Activated CD8-positive, alpha-beta T cell treated with anti-CD3 and anti-CD28 coated beads for 36 hours (primary cell): ENCODE measurements around the gene ARCN1. TPM values are rescaled to one million over a fixed set of nuclear protein-coding genes. Genes with fewer than 3 reads are reported as not detected.
"Not testable (repeated sequence)": the region's sequence is repeated elsewhere in the genome, so short reads cannot be mapped to it uniquely, and the experiment has no call there.

Source experiments
- ATAC-seq: fragments of 200-7000 bp; cut with Tn5 transposase; one replicate; pipeline ENCODE4 v1.10.0; 2021; ENCODE audit warnings: mild to moderate bottlenecking, moderate library complexity
- CTCF ChIA-PET: fragments of 350-600 bp; sonication (Branson Sonifier 250); formaldehyde crosslinking; loops from one replicate; lab custom pipeline; 2021; ENCODE audit warnings: antibody characterized with exemption; lab: Charles Lee
- POLR2A ChIA-PET: fragments of 350-600 bp; sonication (Branson Sonifier 250); formaldehyde crosslinking; loops from one replicate; lab custom pipeline; 2021; ENCODE audit warnings: antibody characterized with exemption; lab: Charles Lee
- DNase-seq: peaks from one replicate; pipeline ENCODE4 v3.0.0-alpha.2; 2020
- H3K27ac Mint-ChIP-seq: one replicate; pipeline ENCODE4 v1.8.0; 2021; ENCODE audit warnings: mild to moderate bottlenecking, mixed read lengths
- H3K27me3 Mint-ChIP-seq: one replicate; pipeline ENCODE4 v1.8.0; 2021; ENCODE audit warnings: mixed read lengths
- H3K36me3 Mint-ChIP-seq: one replicate; pipeline ENCODE4 v1.8.0; 2021; ENCODE audit warnings: low read depth, mixed read lengths
- H3K4me1 Mint-ChIP-seq: one replicate; pipeline ENCODE4 v1.8.0; 2021; ENCODE audit warnings: low read depth, mixed read lengths
- H3K4me3 Mint-ChIP-seq: one replicate; pipeline ENCODE4 v1.8.0; 2021; ENCODE audit warnings: mild to moderate bottlenecking, moderate library complexity, mixed read lengths
- H3K9me3 Mint-ChIP-seq: one replicate; pipeline ENCODE4 v1.8.0; 2021; ENCODE audit warnings: mixed read lengths
- CTCF ChIP-seq: fragments of 200-600 bp; IDR thresholded peaks from one replicate; pipeline ENCODE4 v1.8.0; 2022; ENCODE audit warnings: antibody characterized with exemption, mild to moderate bottlenecking
- intact Hi-C: fragments of 100-400 bp; cut with micrococcal nuclease; formaldehyde crosslinking; loops from one replicate; pipeline ENCODE4 v1.10.0; 2022
- total RNA-seq, 2 experiments: library from RNA; stranded (reverse); gene quantifications; one replicate each; pipeline ENCODE4 v1.2.3, GENCODE V29; 2021

The ARCN1 gene
- total RNA-seq, 2 experiments from 2014 or later, result 134 to 135 TPM

DNA sequence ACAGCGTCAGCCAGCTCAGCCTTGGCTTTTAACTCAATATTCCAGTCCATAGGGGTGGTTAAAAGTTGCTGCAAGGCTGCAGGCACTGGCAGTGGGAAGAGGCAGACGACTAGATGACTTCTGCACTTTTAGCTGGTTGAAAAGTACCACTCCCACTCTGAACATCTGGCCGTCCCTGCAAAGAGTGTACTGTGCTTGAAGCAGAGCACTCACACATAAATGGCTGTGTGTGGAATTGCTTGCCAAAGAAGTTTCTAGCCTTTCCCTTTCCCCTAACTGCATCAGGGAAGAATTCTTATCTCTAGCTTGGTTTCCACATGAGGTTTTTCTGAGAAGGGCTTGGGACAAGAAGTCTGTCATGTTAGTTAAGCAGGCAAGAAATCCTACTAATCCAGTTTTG is 30.1 kb downstream of the ARCN1 start:
- ATAC-seq (no peak), DNase-seq (no peak)
- peaks cover 25% of the 10 kb centered on the region for H3K36me3 Mint-ChIP-seq
- ChIA-PET CTCF (interaction anchor here (0.9 to 1.4 kb wide), 3 partner anchors 10 to 89 kb away, joined by 3 to 7 read pairs (median 3); no protein-coding TSS in a partner anchor), POLR2A (no interaction called here)
- H3K27me3 Mint-ChIP-seq, result no peaks in the 10 kb centered on the region
- TF ChIP-seq CTCF, result no peak
- intact Hi-C loops, result no loop called here
- peak overlapping the region; percentile 3 for H3K27ac Mint-ChIP-seq
- no peaks in the 10 kb centered on the region for H3K9me3 Mint-ChIP-seq
- no peaks in the 10 kb centered on the region for H3K4me1 Mint-ChIP-seq
- no peak overlapping the region for H3K4me3 Mint-ChIP-seq

DNA sequence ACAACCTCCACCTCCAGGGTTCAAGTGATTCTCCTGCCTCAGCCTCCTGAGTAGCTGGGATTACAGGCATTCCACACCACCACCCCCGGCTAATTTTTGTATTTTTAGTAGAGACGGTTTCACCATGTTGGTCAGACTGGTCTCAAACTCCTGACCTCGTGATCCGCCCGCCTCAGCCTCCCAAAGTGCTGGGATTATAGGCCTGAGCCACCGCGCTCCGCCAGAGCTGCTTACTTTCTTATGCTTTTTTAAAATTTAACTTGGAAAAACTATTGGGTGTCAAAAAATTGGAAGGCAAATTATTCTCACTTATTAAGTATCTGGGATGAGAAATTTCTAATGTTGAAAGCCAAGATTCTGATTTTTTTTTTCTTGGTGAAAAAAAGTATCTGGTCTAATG is 31.5 kb downstream of the ARCN1 start:
- DNase-seq, result not testable (repeated sequence)

DNA sequence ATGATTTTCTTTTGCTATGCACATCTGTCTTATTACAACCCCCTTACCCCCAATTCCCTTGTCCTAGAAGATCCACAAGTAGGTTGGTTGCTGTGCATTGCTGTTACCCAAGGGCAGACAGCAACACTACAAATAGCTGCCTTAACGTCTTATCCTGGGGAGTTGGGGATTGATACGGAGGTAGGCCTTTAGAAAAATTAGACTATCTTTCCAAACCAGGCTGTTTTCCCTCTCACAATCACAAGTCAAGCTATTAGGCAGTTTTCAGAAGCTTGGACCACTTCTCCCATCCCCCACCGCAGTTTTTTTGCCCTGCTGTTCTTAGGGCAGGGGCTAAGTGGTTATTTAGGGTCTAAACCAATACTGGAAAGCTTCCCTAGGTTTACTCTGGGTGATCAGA is 32.4 kb downstream of the ARCN1 start:
- no peak for ATAC-seq
- no peak for DNase-seq
- Mint-ChIP-seq H3K9me3 (no peaks in the 10 kb centered on the region), H3K27ac (no peak overlapping the region), H3K4me1 (peaks cover 11% of the 10 kb centered on the region), H3K27me3 (peaks cover 10% of the 10 kb centered on the region), H3K4me3 (no peak overlapping the region), H3K36me3 (peaks cover 18% of the 10 kb centered on the region)
- ChIA-PET CTCF (interaction anchor here (0.9 to 11.5 kb wide), 3 partner anchors 9 to 85 kb away, joined by 3 to 177 read pairs (median 6); no protein-coding TSS in a partner anchor), POLR2A (interaction anchor here (1.3 to 1.9 kb wide), 2 partner anchors 9 to 12 kb away, joined by 3 to 5 read pairs; no protein-coding TSS in a partner anchor)
- intact Hi-C loops, result no loop called here
- no peak for TF ChIP-seq CTCF

More for the DNA sequence above, 31.5 kb downstream of the ARCN1 start:
- H3K27ac Mint-ChIP-seq, H3K9me3 Mint-ChIP-seq, H3K4me3 Mint-ChIP-seq, H3K4me1 Mint-ChIP-seq, H3K27me3 Mint-ChIP-seq, intact Hi-C loops, ATAC-seq: not testable (repeated sequence)
- CTCF ChIA-PET, result interaction anchor here (1.0 to 11.5 kb wide), 4 partner anchors 8 to 352 kb away, joined by 3 to 177 read pairs (median 6); partner anchors contain the start of gene MPZL3
- POLR2A ChIA-PET, result interaction anchor here (0.6 to 1.3 kb wide), 3 partner anchors 11 to 418 kb away, joined by 3 to 6 read pairs (median 3); no protein-coding TSS in a partner anchor
- peaks cover 19% of the 10 kb centered on the region for H3K36me3 Mint-ChIP-seq

DNA sequence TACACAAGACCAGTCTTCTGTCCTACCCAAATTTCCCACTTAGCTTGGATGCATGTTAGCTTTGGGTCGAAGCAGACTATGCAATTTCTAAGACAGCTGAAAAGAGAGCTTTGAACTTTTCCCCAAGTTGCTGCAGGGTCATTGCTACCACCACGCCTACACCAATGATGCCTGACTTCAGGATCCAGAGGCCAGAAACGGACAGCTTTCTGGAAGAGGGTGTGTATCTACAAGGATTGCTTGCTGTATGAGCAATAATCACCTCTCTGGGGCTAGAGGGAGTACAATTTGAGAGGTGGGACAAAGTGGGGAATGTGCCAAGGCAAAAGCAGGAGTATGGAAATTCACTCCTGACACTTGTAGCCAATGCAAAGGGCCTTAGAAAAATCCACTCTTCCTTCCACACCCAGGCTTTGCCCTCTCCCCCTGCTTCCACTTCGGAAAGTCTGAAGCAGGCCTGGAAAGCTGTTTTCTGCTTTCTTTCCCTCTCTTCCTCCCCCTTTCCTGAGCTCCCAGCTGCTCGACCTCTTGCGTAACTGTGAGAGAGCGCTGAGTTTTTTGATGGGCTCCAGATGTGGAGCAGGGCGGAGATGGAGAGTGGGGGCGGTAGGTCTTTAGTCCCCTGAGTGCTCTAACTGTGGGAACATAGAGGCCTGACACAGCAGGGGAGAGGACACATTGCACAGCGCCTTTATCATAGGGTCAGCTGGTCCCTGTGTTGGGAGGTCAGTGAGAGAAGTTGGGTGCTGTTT is 33.1 kb downstream of the ARCN1 start:
- Mint-ChIP-seq H3K27ac (no peak overlapping the region), H3K4me3 (no peak overlapping the region), H3K4me1 (peaks cover 16% of the 10 kb centered on the region), H3K27me3 (peaks cover 12% of the 10 kb centered on the region), H3K9me3 (no peaks in the 10 kb centered on the region), H3K36me3 (peaks cover 11% of the 10 kb centered on the region)
- intact Hi-C loops, result no loop called here
- no peak for ATAC-seq
- DNase-seq, result no peak
- POLR2A ChIA-PET, result interaction anchor here (0.6 to 1.9 kb wide), 4 partner anchors 9 to 61 kb away, joined by 3 to 5 read pairs (median 3); no protein-coding TSS in a partner anchor
- TF ChIP-seq CTCF, result no peak
- CTCF ChIA-PET, result interaction anchor here (0.6 to 11.5 kb wide), 4 partner anchors 8 to 86 kb away, joined by 3 to 177 read pairs (median 4); no protein-coding TSS in a partner anchor

GRCh38 chr11:118606157-118606843 is 34.1 kb downstream of the ARCN1 start:
- TF ChIP-seq CTCF, result no peak
- peaks cover 19% of the 10 kb centered on the region for H3K4me1 Mint-ChIP-seq
- no peak for ATAC-seq
- ChIA-PET POLR2A (interaction anchor here (0.6 to 1.9 kb wide), 5 partner anchors 8 to 62 kb away, joined by 3 to 5 read pairs (median 4); partner anchors contain the start of gene ARCN1), CTCF (interaction anchor here (0.6 to 11.5 kb wide), 5 partner anchors 12 to 434 kb away, joined by 3 to 177 read pairs (median 3); no protein-coding TSS in a partner anchor)
- peak overlapping the region; percentile 4 for H3K4me3 Mint-ChIP-seq
- peaks cover 12% of the 10 kb centered on the region for H3K27me3 Mint-ChIP-seq
- no peak overlapping the region for H3K27ac Mint-ChIP-seq
- H3K36me3 Mint-ChIP-seq, result peaks cover 11% of the 10 kb centered on the region
- no peaks in the 10 kb centered on the region for H3K9me3 Mint-ChIP-seq
- no peak for DNase-seq
- intact Hi-C loops, result no loop called here
